ENCODE measurements around the gene LTBP3. TPM values are rescaled to one million over a fixed set of nuclear protein-coding genes. Genes with fewer than 3 reads are reported as not detected.

Gene LTBP3
- total RNA-seq, 2 experiments from 2014 or later: 39.7 to 45.7 TPM

- Mint-ChIP-seq H3K4me1 (ENCODE audit: low read depth) (peaks cover 23% of the 10 kb centered on the region), H3K27me3 (ENCODE audit: low read depth) (no peaks in the 10 kb centered on the region), H3K36me3 (ENCODE audit: low read depth) (peaks cover 4% of the 10 kb centered on the region), H3K4me3 (no peak overlapping the region), H3K27ac (peak overlapping the region; percentile 10), H3K9me3 (no peaks in the 10 kb centered on the region)
- no peak for DNase-seq
- CTCF ChIA-PET: interaction anchor here (1.1 kb wide), 1 partner anchor 10 kb away, joined by 3 read pairs; no protein-coding TSS in a partner anchor
- intact Hi-C loops (cut with micrococcal nuclease): no loop called here
Observed at GRCh38 chr11:65583589-65583988, 25.4 kb upstream of the LTBP3 start.

DNA sequence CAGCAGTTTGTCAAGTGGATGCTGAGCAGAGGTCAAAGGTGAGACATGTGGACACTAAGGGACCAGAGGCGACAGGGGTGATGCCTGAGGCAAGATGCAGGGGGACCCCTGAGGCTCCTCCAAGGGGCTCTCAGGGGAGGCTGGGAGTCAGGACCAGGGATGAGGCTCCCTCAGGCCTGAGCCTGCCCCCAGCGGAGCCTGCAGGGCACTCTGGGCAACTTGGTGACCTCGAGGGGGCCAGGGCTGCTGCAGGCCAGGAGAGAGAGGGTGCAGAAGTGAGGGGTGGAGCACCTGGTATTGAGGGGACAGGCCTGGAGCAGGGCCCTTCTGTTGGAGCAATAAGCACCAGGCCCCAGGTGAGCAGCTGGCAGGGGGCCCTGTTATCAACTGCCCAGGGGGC lies 23.8 kb upstream of the LTBP3 start:
- Mint-ChIP-seq H3K9me3 (no peaks in the 10 kb centered on the region), H3K27me3 (ENCODE audit: low read depth) (no peaks in the 10 kb centered on the region), H3K27ac (no peak overlapping the region), H3K36me3 (ENCODE audit: low read depth) (peaks cover 7% of the 10 kb centered on the region), H3K4me3 (no peak overlapping the region), H3K4me1 (ENCODE audit: low read depth) (peaks cover 25% of the 10 kb centered on the region)
- intact Hi-C loops (cut with micrococcal nuclease): no loop called here
- DNase-seq: no peak
- CTCF ChIA-PET: interaction anchor here (0.9 kb wide), 1 partner anchor 40 kb away, joined by 4 read pairs; no protein-coding TSS in a partner anchor

- CTCF ChIA-PET: no interaction called here
- intact Hi-C loops (cut with micrococcal nuclease): no loop called here
- no peak overlapping the region for H3K27ac Mint-ChIP-seq
- no peak for DNase-seq
- peaks cover 20% of the 10 kb centered on the region for H3K4me1 Mint-ChIP-seq (ENCODE audit: low read depth)
- peaks cover 7% of the 10 kb centered on the region for H3K36me3 Mint-ChIP-seq (ENCODE audit: low read depth)
- H3K27me3 Mint-ChIP-seq (ENCODE audit: low read depth): no peaks in the 10 kb centered on the region
- H3K9me3 Mint-ChIP-seq: no peaks in the 10 kb centered on the region
- H3K4me3 Mint-ChIP-seq: no peak overlapping the region
Observed at GRCh38 chr11:65580756-65581155, 22.6 kb upstream of the LTBP3 start.

DNA sequence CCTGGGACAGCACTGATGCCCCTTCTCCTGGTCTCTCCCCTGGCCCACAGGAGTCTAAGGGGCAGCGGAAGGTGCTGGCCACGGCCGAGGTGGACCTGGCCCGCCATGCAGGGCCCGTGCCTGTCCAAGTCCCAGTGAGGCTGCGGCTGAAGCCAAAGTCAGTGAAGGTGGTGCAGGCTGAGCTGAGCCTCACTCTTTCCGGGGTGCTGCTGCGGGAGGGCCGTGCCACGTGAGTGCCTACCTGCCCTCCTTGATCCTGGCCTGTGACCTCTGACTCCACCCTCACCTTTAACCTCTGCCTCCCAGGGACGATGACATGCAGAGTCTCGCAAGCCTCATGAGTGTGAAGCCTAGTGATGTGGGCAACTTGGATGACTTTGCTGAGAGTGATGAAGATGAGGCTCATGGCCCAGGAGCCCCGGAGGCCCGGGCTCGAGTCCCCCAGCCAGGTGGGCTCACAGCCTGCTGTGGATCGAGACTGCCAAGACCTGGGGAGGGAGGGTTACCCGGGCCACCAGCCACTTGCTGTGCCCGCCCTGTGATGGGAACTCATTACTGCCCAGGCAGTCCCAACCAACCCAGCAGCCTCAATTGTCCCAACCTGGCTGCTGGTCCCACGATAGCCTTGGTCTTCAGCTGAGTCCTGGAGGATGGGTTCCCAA lies 22.0 kb upstream of the LTBP3 start:
- no peak for DNase-seq
- H3K27me3 Mint-ChIP-seq (ENCODE audit: low read depth): no peaks in the 10 kb centered on the region
- peaks cover 25% of the 10 kb centered on the region for H3K4me1 Mint-ChIP-seq (ENCODE audit: low read depth)
- no peaks in the 10 kb centered on the region for H3K9me3 Mint-ChIP-seq
- no peak overlapping the region for H3K4me3 Mint-ChIP-seq
- intact Hi-C loops (cut with micrococcal nuclease): no loop called here
- H3K36me3 Mint-ChIP-seq (ENCODE audit: low read depth): peaks cover 9% of the 10 kb centered on the region
- CTCF ChIA-PET: interaction anchor here (1.0 kb wide), 1 partner anchor 14 kb away, joined by 3 read pairs; no protein-coding TSS in a partner anchor
- H3K27ac Mint-ChIP-seq: no peak overlapping the region

DNA sequence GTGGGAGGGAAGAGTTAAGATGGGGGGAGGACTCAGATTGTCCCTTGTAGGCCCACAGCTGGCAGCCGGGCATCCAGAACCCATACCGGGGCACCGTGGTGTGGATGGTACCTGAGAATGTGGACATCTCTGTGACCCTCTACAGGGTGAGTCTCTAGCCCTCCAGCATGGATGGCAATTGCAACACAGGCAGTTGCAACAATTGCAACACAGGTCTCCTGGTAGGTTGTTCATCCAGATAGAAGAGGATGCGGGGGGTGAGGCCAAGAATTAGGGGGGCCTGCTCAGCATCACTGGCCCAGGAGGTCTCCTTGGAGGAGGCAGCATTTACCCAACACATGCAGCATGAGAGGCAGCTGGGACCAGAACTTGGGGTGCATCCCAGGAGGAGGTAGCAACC lies 21.1 kb upstream of the LTBP3 start:
- Mint-ChIP-seq H3K4me3 (no peak overlapping the region), H3K4me1 (ENCODE audit: low read depth) (peaks cover 29% of the 10 kb centered on the region), H3K36me3 (ENCODE audit: low read depth) (peaks cover 9% of the 10 kb centered on the region), H3K27ac (peak overlapping the region; percentile 24), H3K27me3 (ENCODE audit: low read depth) (no peaks in the 10 kb centered on the region), H3K9me3 (no peaks in the 10 kb centered on the region)
- no peak for DNase-seq
- intact Hi-C loops (cut with micrococcal nuclease): no loop called here
- CTCF ChIA-PET: interaction anchor here (1.0 kb wide), 2 partner anchors 9 to 15 kb away, joined by 3 to 9 read pairs; no protein-coding TSS in a partner anchor

DNA sequence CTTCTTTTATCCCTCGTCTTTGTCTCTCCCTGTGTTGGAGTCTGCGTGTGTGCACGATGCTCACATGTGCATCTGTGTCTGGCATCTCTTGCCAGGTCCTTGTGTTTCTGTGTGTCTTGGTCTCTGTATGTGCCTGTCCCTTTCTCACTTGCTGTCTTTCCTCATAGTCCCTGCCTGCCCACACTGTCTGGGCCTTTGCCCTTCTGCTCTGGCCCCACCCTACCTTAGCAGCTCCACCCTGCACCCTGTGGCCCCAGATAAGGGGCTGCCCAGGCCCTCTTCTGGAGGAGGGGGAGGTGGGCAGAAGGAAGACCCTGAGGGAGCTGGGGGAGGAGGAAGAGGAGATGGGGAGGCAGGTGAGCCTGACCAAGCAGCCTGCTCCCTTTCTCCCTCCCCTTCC lies 20.5 kb upstream of the LTBP3 start:
- Mint-ChIP-seq H3K27ac (no peak overlapping the region), H3K27me3 (ENCODE audit: low read depth) (no peaks in the 10 kb centered on the region), H3K4me3 (peak overlapping the region; percentile 30), H3K4me1 (ENCODE audit: low read depth) (peaks cover 32% of the 10 kb centered on the region), H3K36me3 (ENCODE audit: low read depth) (peaks cover 10% of the 10 kb centered on the region), H3K9me3 (no peaks in the 10 kb centered on the region)
- CTCF ChIA-PET: interaction anchor here (1.0 kb wide), 1 partner anchor 10 kb away, joined by 9 read pairs; no protein-coding TSS in a partner anchor
- no peak for DNase-seq
- intact Hi-C loops (cut with micrococcal nuclease): no loop called here

- peak overlapping the region; percentile 22 for H3K4me3 Mint-ChIP-seq
- peak overlapping the region; percentile 26 for H3K27ac Mint-ChIP-seq
- H3K36me3 Mint-ChIP-seq (ENCODE audit: low read depth): peaks cover 10% of the 10 kb centered on the region
- CTCF ChIA-PET: interaction anchor here (0.6 to 3.4 kb wide), 4 partner anchors 10 to 570 kb away, joined by 4 to 46 read pairs (median 14); no protein-coding TSS in a partner anchor
- no peaks in the 10 kb centered on the region for H3K9me3 Mint-ChIP-seq
- DNase-seq: no peak
- H3K4me1 Mint-ChIP-seq (ENCODE audit: low read depth): peaks cover 38% of the 10 kb centered on the region
- no peaks in the 10 kb centered on the region for H3K27me3 Mint-ChIP-seq (ENCODE audit: low read depth)
- intact Hi-C loops (cut with micrococcal nuclease): no loop called here
Observed at GRCh38 chr11:65578134-65578533, 20.0 kb upstream of the LTBP3 start.

DNA sequence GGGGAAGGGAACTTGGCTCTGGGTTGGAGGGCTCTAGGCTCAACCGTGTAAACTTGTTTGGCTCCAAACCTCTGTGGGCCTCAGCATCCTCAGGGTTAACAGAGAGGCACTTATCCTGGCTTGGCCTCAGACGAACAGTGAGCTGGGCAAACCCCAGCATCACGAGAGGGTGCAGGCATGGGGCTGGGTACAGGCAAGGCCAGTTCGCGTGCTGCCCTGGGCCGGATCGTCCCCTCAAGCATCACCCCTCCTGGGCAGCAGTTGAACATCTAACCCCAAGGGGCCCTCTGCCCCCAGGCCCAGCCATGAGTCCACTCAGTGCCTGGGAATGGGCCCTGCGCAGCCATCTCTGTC lies 19.6 kb upstream of the LTBP3 start:
- intact Hi-C loops (cut with micrococcal nuclease): no loop called here

GRCh38 chr11:65576867-65577755 lies 19.0 kb upstream of the LTBP3 start:
- H3K9me3 Mint-ChIP-seq: no peaks in the 10 kb centered on the region
- DNase-seq: peak; percentile 64
- H3K27me3 Mint-ChIP-seq (ENCODE audit: low read depth): no peaks in the 10 kb centered on the region
- peak overlapping the region; percentile 83 for H3K4me3 Mint-ChIP-seq
- intact Hi-C loops (cut with micrococcal nuclease): no loop called here
- peak overlapping the region; percentile 77 for H3K27ac Mint-ChIP-seq
- CTCF ChIA-PET: interaction anchor here (0.5 to 3.4 kb wide), 7 partner anchors 11 to 210 kb away, joined by 4 to 46 read pairs (median 7); partner anchors contain the start of gene PCNX3
- H3K4me1 Mint-ChIP-seq (ENCODE audit: low read depth): peaks cover 43% of the 10 kb centered on the region
- peaks cover 10% of the 10 kb centered on the region for H3K36me3 Mint-ChIP-seq (ENCODE audit: low read depth)

More for the DNA sequence above, 19.6 kb upstream of the LTBP3 start:
- CTCF ChIA-PET: interaction anchor here (0.5 to 3.4 kb wide), 5 partner anchors 11 to 570 kb away, joined by 4 to 46 read pairs (median 5); no protein-coding TSS in a partner anchor
- peak overlapping the region; percentile 22 for H3K4me3 Mint-ChIP-seq
- H3K4me1 Mint-ChIP-seq (ENCODE audit: low read depth): peaks cover 41% of the 10 kb centered on the region
- DNase-seq: no peak
- peaks cover 10% of the 10 kb centered on the region for H3K36me3 Mint-ChIP-seq (ENCODE audit: low read depth)
- peak overlapping the region; percentile 26 for H3K27ac Mint-ChIP-seq
- no peaks in the 10 kb centered on the region for H3K27me3 Mint-ChIP-seq (ENCODE audit: low read depth)
- no peaks in the 10 kb centered on the region for H3K9me3 Mint-ChIP-seq

- peak; percentile 45 for DNase-seq
- peaks cover 51% of the 10 kb centered on the region for H3K4me1 Mint-ChIP-seq (ENCODE audit: low read depth)
- intact Hi-C loops (cut with micrococcal nuclease): no loop called here
- H3K4me3 Mint-ChIP-seq: peak overlapping the region; percentile 83
- CTCF ChIA-PET: interaction anchor here (0.7 to 3.4 kb wide), 7 partner anchors 9 to 194 kb away, joined by 3 to 46 read pairs (median 7); partner anchors contain the start of genes PCNX3 and SLC25A45
- peak overlapping the region; percentile 77 for H3K27ac Mint-ChIP-seq
- no peaks in the 10 kb centered on the region for H3K9me3 Mint-ChIP-seq
- no peaks in the 10 kb centered on the region for H3K27me3 Mint-ChIP-seq (ENCODE audit: low read depth)
- H3K36me3 Mint-ChIP-seq (ENCODE audit: low read depth): peaks cover 14% of the 10 kb centered on the region
Observed at GRCh38 chr11:65576232-65576866, 18.2 kb upstream of the LTBP3 start.

GRCh38 chr11:65575568-65576231 lies 17.5 kb upstream of the LTBP3 start, which contains the start of gene EHBP1L1:
EHBP1L1 (plus strand) TSS chr11:65576053; CDS start chr11:65576303, 250 bp downstream.
- intact Hi-C loops (cut with micrococcal nuclease): loop anchor here (2.0 kb wide), 1 partner anchor 77 kb away; no protein-coding TSS in a partner anchor
- Mint-ChIP-seq H3K27ac (peak within 1 kb of the TSS; percentile 85), H3K9me3 (no peaks in the 10 kb centered on the region), H3K4me1 (ENCODE audit: low read depth) (peaks cover 54% of the 10 kb centered on the region), H3K27me3 (ENCODE audit: low read depth) (no peaks in the 10 kb centered on the region), H3K4me3 (peak within 1 kb of the TSS; percentile 91), H3K36me3 (ENCODE audit: low read depth) (peaks cover 13% of the 10 kb centered on the region)
- CTCF ChIA-PET: interaction anchor here (0.7 to 3.4 kb wide), 8 partner anchors 9 to 194 kb away, joined by 3 to 46 read pairs (median 5); partner anchors contain the start of genes KCNK7 and SLC25A45
- DNase-seq: peak; percentile 79
